Adrenal gland (tissue), 5 donors: Measurements from ENCODE around the gene PLA2G2F.

Source experiments
- POLR2A ChIP-seq, 2 donors: fragments of 450-650 bp; IDR thresholded peaks; one replicate each; pipeline ENCODE4 v1.6.1; 2017; ENCODE audit warnings: antibody characterized with exemption in 2 of 2, mild to moderate bottlenecking in 2 of 2, moderate library complexity in 1 of 2
- TF ChIP-seq, protein P1 (sequence below), 6 experiments: fragments of 450-650 bp in 4 of 6; fragments of 200-600 bp in 2 of 6; sonication (generic) in 1 of 6; IDR thresholded peaks; 1 replicate in 5 of 6; 2 replicates in 1 of 6; pipeline versions ENCODE4 v1.5.1 to v1.8.0; 2016 to 2021; ENCODE audit warnings: antibody characterized with exemption in 6 of 6, mild to moderate bottlenecking in 2 of 6, moderate library complexity in 1 of 6
- donor health status: DM: no; HTN: no; CAD: no.

DNA sequence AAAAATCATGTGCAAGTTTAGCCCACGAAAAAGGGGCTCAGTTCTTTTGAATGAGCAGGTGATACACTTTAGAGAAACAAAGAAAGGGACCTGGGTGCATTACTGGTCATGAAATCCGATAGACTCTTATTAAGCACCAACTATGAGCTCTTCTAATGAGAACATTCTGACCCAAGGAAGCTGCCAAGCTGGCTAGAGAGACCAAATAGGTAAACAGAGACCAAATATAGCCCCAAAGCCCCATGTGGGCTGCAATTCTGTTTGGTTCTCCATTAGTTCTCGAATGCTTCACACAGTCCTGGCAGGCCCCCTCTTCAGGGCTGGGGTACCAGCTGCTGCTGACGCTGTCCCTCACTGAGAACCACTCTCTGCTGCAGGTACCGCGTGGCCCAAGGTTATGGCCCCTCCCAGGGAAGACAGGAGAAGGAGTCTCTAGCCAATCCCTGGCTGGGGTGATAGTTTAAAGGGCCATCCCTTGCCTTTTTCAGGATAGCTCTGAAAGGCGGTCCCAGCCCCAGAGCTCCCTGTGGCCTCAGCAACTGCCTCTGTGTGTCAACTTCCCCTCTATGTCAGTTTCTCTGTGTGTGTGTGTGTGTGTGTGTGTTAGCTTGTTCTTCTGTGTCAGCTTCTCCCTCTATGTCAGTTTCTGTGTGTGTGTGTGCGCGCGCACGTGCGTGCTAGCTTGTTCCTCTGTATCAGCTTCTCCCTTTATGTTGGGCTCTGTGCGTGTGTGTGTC is 39.7 kb downstream of the PLA2G2F start:
- TF ChIP-seq, protein P1, sequence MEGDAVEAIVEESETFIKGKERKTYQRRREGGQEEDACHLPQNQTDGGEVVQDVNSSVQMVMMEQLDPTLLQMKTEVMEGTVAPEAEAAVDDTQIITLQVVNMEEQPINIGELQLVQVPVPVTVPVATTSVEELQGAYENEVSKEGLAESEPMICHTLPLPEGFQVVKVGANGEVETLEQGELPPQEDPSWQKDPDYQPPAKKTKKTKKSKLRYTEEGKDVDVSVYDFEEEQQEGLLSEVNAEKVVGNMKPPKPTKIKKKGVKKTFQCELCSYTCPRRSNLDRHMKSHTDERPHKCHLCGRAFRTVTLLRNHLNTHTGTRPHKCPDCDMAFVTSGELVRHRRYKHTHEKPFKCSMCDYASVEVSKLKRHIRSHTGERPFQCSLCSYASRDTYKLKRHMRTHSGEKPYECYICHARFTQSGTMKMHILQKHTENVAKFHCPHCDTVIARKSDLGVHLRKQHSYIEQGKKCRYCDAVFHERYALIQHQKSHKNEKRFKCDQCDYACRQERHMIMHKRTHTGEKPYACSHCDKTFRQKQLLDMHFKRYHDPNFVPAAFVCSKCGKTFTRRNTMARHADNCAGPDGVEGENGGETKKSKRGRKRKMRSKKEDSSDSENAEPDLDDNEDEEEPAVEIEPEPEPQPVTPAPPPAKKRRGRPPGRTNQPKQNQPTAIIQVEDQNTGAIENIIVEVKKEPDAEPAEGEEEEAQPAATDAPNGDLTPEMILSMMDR (IDR thresholded peaks at IDR 0.05): no peak
- no peak for TF ChIP-seq POLR2A (IDR thresholded peaks at IDR 0.05)
